ENCODE results near the gene GBX2.

DNA sequence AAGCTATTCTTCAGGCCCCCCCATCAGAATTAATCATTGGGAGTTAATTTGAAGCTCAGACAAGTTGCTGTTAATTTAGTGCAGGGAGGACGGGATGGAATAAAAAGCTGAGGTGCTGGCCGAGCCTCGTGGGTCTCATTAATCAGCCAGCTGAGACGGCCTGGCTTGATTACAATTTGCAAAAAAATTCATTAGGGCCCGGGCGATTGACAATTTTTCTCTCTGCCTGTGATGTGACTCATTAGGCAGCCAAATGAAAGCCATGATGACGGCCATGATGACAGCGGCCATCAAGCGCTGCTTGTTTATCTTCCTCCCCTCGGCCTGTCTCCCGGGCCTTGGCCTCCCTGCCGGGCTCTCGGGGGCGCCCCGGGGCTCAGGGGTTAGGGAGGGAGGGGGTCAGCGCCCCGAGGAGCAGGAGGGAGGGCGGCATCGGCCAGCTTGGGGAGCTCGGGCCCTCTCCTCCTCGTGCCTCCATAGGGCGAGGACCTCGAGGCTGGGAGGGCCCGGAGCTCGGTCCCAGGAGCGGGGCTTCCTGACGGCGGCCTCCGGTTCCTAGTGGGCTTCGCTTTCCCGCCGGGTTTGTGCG is 5.2 kb downstream of the GBX2 start:
- TF ChIP-seq BHLHE40 (IDR thresholded peaks at IDR 0.05; ENCODE audit: borderline replicate concordance) (no peak), FOXM1 (IDR thresholded peaks at IDR 0.05; ENCODE audit: borderline replicate concordance) (no peak), SP1 (IDR thresholded peaks at IDR 0.05) (no peak), ELF4 (IDR thresholded peaks at IDR 0.05) (no peak), FOXK2 (IDR thresholded peaks at IDR 0.05) (no peak), FOXA1 (IDR thresholded peaks at IDR 0.05) (no peak), NFRKB (IDR thresholded peaks at IDR 0.05) (no peak), TARDBP (IDR thresholded peaks at IDR 0.05) (no peak), ZNF384 (IDR thresholded peaks at IDR 0.05) (no peak), L3MBTL2 (conservative IDR thresholded peaks at IDR 0.05) (no peak), SUZ12 (IDR thresholded peaks at IDR 0.05) (no peak), CTBP1 (IDR thresholded peaks at IDR 0.05; ENCODE audit: borderline replicate concordance) (no peak)

Data from HEK293T (cell line).